Type B pancreatic cell (in vitro differentiated cells): ENCODE data around the gene CTCF. TPM values are rescaled to one million over a fixed set of nuclear protein-coding genes. Genes with fewer than 3 reads are reported as not detected.

Source experiments
- DNase-seq: peaks from one replicate; pipeline ENCODE4 v3.0.0; 2021; ENCODE audit warnings: mixed read lengths; ENCODE audit not compliant: unreplicated experiment; ENCODE audit errors: extremely low spot score
- H3K27ac Mint-ChIP-seq: 2 replicates; pipeline ENCODE4 v1.8.0; 2021; ENCODE audit warnings: mild to moderate bottlenecking, mixed read lengths
- H3K27me3 Mint-ChIP-seq: 2 replicates; pipeline ENCODE4 v1.8.0; 2021; ENCODE audit warnings: mixed read lengths
- H3K36me3 Mint-ChIP-seq: 2 replicates; pipeline ENCODE4 v1.8.0; 2021; ENCODE audit warnings: mixed read lengths
- H3K4me1 Mint-ChIP-seq: one replicate; pipeline ENCODE4 v1.8.0; 2021; ENCODE audit warnings: mixed read lengths; ENCODE audit not compliant: unreplicated experiment
- H3K4me3 Mint-ChIP-seq: 2 replicates; pipeline ENCODE4 v1.8.0; 2021; ENCODE audit warnings: mild to moderate bottlenecking, mixed read lengths
- H3K9me3 Mint-ChIP-seq: 2 replicates; pipeline ENCODE4 v1.8.0; 2021; ENCODE audit warnings: mixed read lengths
- CTCF ChIP-seq: fragments of 200-600 bp; sonication (generic); conservative IDR thresholded peaks from 2 replicates; pipeline ENCODE4 v1.5.0; 2021; ENCODE audit warnings: antibody characterized with exemption, mild to moderate bottlenecking
- total RNA-seq: library from RNA; stranded (reverse); gene quantifications from 2 replicates; pipeline ENCODE4 v1.2.1, GENCODE V29; 2021; ENCODE audit warnings: low replicate concordance

The CTCF gene
- total RNA-seq, 1 donor from 2014 or later = 57.8 TPM

GRCh38 chr16:67558859-67559258, 3.5 kb upstream of the CTCF start:
- no peaks in the 10 kb centered on the region for H3K36me3 Mint-ChIP-seq

GRCh38 chr16:67560827-67561342, 1.4 kb upstream of the CTCF start:
- no peaks in the 10 kb centered on the region for H3K27me3 Mint-ChIP-seq
- peak overlapping the region; percentile 91 for H3K4me3 Mint-ChIP-seq
- H3K4me1 Mint-ChIP-seq = peaks cover 19% of the 10 kb centered on the region
- no peaks in the 10 kb centered on the region for H3K9me3 Mint-ChIP-seq
- no peak for DNase-seq
- TF ChIP-seq CTCF = no peak
- H3K36me3 Mint-ChIP-seq = no peaks in the 10 kb centered on the region
- H3K27ac Mint-ChIP-seq = peak overlapping the region; percentile 93

More at GRCh38 chr16:67558859-67559258, 3.5 kb upstream of the CTCF start:
- TF ChIP-seq CTCF = no peak
- Mint-ChIP-seq H3K27ac (no peak overlapping the region), H3K9me3 (no peaks in the 10 kb centered on the region), H3K4me3 (no peak overlapping the region), H3K4me1 (peaks cover 8% of the 10 kb centered on the region), H3K27me3 (no peaks in the 10 kb centered on the region)
- no peak for DNase-seq

GRCh38 chr16:67561501-67561823, 864 bp upstream of the CTCF start:
- Mint-ChIP-seq H3K27ac (peak overlapping the region; percentile 93), H3K27me3 (no peaks in the 10 kb centered on the region), H3K9me3 (no peaks in the 10 kb centered on the region), H3K4me3 (peak overlapping the region; percentile 91), H3K4me1 (peaks cover 19% of the 10 kb centered on the region), H3K36me3 (no peaks in the 10 kb centered on the region)
- no peak for DNase-seq
- TF ChIP-seq CTCF = no peak

- Mint-ChIP-seq H3K36me3 (no peaks in the 10 kb centered on the region), H3K27me3 (no peaks in the 10 kb centered on the region), H3K4me1 (peaks cover 22% of the 10 kb centered on the region), H3K4me3 (peak overlapping the region; percentile 91), H3K9me3 (no peaks in the 10 kb centered on the region), H3K27ac (peak overlapping the region; percentile 93)
- DNase-seq = peak; percentile 96
- TF ChIP-seq CTCF = no peak
Observed at GRCh38 chr16:67561824-67562525, 351 bp upstream of the CTCF start.

- peak; percentile 36 for TF ChIP-seq CTCF
- no peak for DNase-seq
- Mint-ChIP-seq H3K27ac (peak overlapping the region; percentile 96), H3K4me3 (peak overlapping the region; percentile 93), H3K36me3 (no peaks in the 10 kb centered on the region), H3K4me1 (peaks cover 24% of the 10 kb centered on the region), H3K27me3 (no peaks in the 10 kb centered on the region), H3K9me3 (no peaks in the 10 kb centered on the region)
Observed at GRCh38 chr16:67562918-67563707, 787 bp downstream of the CTCF start.
